NCI-H69 (cell line): Measurements from ENCODE around the gene SERINC2.
A peak's percentile ranks its signal among the peaks of the same experiment; 100 is the strongest.
"Not testable (repeated sequence)": the region's sequence is repeated elsewhere in the genome, so short reads cannot be mapped to it uniquely, and the experiment has no call there.

Experiments used
- DNase-seq: peaks from one replicate; lab custom pipeline; 2025; lab: John Stamatoyannopoulos, UW

Gene SERINC2

GRCh38 chr1:31471452-31472313 is 58.7 kb downstream of the SERINC2 start:
- not testable (repeated sequence) for DNase-seq

- not testable (repeated sequence) for DNase-seq
Measured at GRCh38 chr1:31472314-31472651, 59.3 kb downstream of the SERINC2 start.

- not testable (repeated sequence) for DNase-seq
Measured at GRCh38 chr1:31472673-31473072, 59.7 kb downstream of the SERINC2 start.

GRCh38 chr1:31473508-31473907 is 60.5 kb downstream of the SERINC2 start:
- DNase-seq: not testable (repeated sequence)

- not testable (repeated sequence) for DNase-seq
Measured at GRCh38 chr1:31474567-31474966, 61.6 kb downstream of the SERINC2 start.

GRCh38 chr1:31476891-31477846 is 64.2 kb downstream of the SERINC2 start:
- DNase-seq: peak; percentile 97

- DNase-seq: no peak
Measured at GRCh38 chr1:31478167-31478566, 65.2 kb downstream of the SERINC2 start.

GRCh38 chr1:31479811-31480210 is 66.8 kb downstream of the SERINC2 start:
- DNase-seq: no peak

GRCh38 chr1:31480426-31480825 is 67.4 kb downstream of the SERINC2 start:
- not testable (repeated sequence) for DNase-seq

- DNase-seq: peak; percentile 48
Measured at GRCh38 chr1:31482482-31483011, 69.5 kb downstream of the SERINC2 start.

GRCh38 chr1:31483012-31483946 is 70.3 kb downstream of the SERINC2 start:
- peak; percentile 96 for DNase-seq
